CD14-positive monocyte (primary cell): ENCODE data around the gene SMIM43. TPM values are rescaled to one million over a fixed set of nuclear protein-coding genes. Genes with fewer than 3 reads are reported as not detected.

Experiments
- DNase-seq, 3 donors: peaks; one replicate each; pipeline ENCODE4 v3.0.0-alpha.2; 2011 to 2022
- H2AFZ ChIP-seq: 2 replicates; pipeline ENCODE4 v1.6.0; 2012; ENCODE audit warnings: mild to moderate bottlenecking, low read depth, low read length, inconsistent platforms; ENCODE audit not compliant: insufficient read depth, poor library complexity, severe bottlenecking
- H3K27ac ChIP-seq, 2 donors: 1 replicate in 1 of 2; 2 replicates in 1 of 2; pipeline ENCODE4 v1.5.1; 2012 to 2013; ENCODE audit warnings: low read length in 2 of 2, control low read depth in 1 of 2, inconsistent platforms in 1 of 2, low read depth in 1 of 2, mild to moderate bottlenecking in 1 of 2
- H3K27me3 ChIP-seq, 2 donors: one replicate each; pipeline versions ENCODE4 v1.6.0 to v1.6.1; 2011 to 2013; ENCODE audit warnings: low read length in 2 of 2; ENCODE audit not compliant: control insufficient read depth in 2 of 2, insufficient read depth in 2 of 2
- H3K36me3 ChIP-seq, 2 donors: replicated peaks in 1 of 2; 1 replicate in 1 of 2; 2 replicates in 1 of 2; pipeline versions ENCODE4 v1.5.1 to v1.6.1; 2012 to 2013; ENCODE audit warnings: low read length in 2 of 2, control low read depth in 1 of 2, inconsistent platforms in 1 of 2, mild to moderate bottlenecking in 1 of 2; ENCODE audit not compliant: insufficient read depth in 2 of 2, control insufficient read depth in 1 of 2
- H3K4me1 ChIP-seq, 2 donors: 1 replicate in 1 of 2; 2 replicates in 1 of 2; pipeline versions ENCODE4 v1.5.1 to v1.6.1; 2012 to 2013; ENCODE audit warnings: low read length in 2 of 2, control low read depth in 1 of 2, inconsistent platforms in 1 of 2, mild to moderate bottlenecking in 1 of 2, moderate library complexity in 1 of 2; ENCODE audit not compliant: insufficient read depth in 2 of 2, control insufficient read depth in 1 of 2
- H3K4me2 ChIP-seq: replicated peaks from 2 replicates; pipeline ENCODE3; 2012; ENCODE audit warnings: low read length, moderate library complexity, mild to moderate bottlenecking; ENCODE audit not compliant: poor library complexity, severe bottlenecking; ENCODE audit errors: extremely low read depth
- H3K4me3 ChIP-seq, 3 experiments: fragments of 200-600 bp in 1 of 3; sonication (generic) in 1 of 3; replicated peaks in 1 of 3; 1 replicate in 2 of 3; 2 replicates in 1 of 3; pipeline ENCODE4 v1.5.1; 2011 to 2013; ENCODE audit warnings: low read length in 3 of 3, mild to moderate bottlenecking in 3 of 3, control low read depth in 2 of 3, low read depth in 2 of 3, inconsistent platforms in 1 of 3, moderate library complexity in 1 of 3
- H3K79me2 ChIP-seq: 2 replicates; pipeline ENCODE4 v1.6.0; 2012; ENCODE audit warnings: mild to moderate bottlenecking, control low read depth, inconsistent platforms, low read length, moderate library complexity; ENCODE audit not compliant: insufficient read depth
- H3K9ac ChIP-seq: 2 replicates; pipeline ENCODE4 v1.6.0; 2017; ENCODE audit warnings: low read length, mild to moderate bottlenecking; ENCODE audit not compliant: insufficient read depth, poor library complexity, severe bottlenecking
- H3K9me3 ChIP-seq, 2 donors: replicated peaks in 1 of 2; 1 replicate in 1 of 2; 2 replicates in 1 of 2; pipeline versions ENCODE4 v1.5.1 to v1.6.1; 2012 to 2013; ENCODE audit warnings: low read length in 2 of 2, control low read depth in 1 of 2; ENCODE audit not compliant: control insufficient read depth in 1 of 2, insufficient read depth in 1 of 2
- H4K20me1 ChIP-seq: 2 replicates; pipeline ENCODE4 v1.6.0; 2012; ENCODE audit warnings: mild to moderate bottlenecking, low read length, control low read depth, moderate library complexity; ENCODE audit not compliant: insufficient read depth
- H3K27ac Mint-ChIP-seq, 7 donors: one replicate each; pipeline ENCODE4 v1.8.0; 2020; ENCODE audit warnings: mild to moderate bottlenecking in 7 of 7, mixed read lengths in 7 of 7, moderate library complexity in 6 of 7, inconsistent platforms in 2 of 7
- H3K27me3 Mint-ChIP-seq, 3 donors: one replicate each; pipeline ENCODE4 v1.8.0; 2021 to 2022; ENCODE audit warnings: low read depth in 3 of 3, mild to moderate bottlenecking in 3 of 3, mixed read lengths in 3 of 3, moderate library complexity in 3 of 3, inconsistent platforms in 1 of 3
- H3K36me3 Mint-ChIP-seq, 2 donors: one replicate each; pipeline ENCODE4 v1.8.0; 2020; ENCODE audit warnings: mixed read lengths in 2 of 2, inconsistent platforms in 1 of 2, mild to moderate bottlenecking in 1 of 2
- H3K4me1 Mint-ChIP-seq: one replicate; pipeline ENCODE4 v1.8.0; 2020; ENCODE audit warnings: mild to moderate bottlenecking, mixed read lengths
- H3K4me3 Mint-ChIP-seq, 2 donors: one replicate each; pipeline ENCODE4 v1.8.0; 2020; ENCODE audit warnings: mild to moderate bottlenecking in 2 of 2, mixed read lengths in 2 of 2, moderate library complexity in 1 of 2
- H3K9me3 Mint-ChIP-seq, 7 donors: one replicate each; pipeline ENCODE4 v1.8.0; 2020 to 2022; ENCODE audit warnings: mixed read lengths in 7 of 7, mild to moderate bottlenecking in 6 of 7, moderate library complexity in 6 of 7, inconsistent platforms in 2 of 7
- WGBS: methylation state at CpG from one replicate; pipeline ENCODE4 v1.1.5; 2013; ENCODE audit warnings: missing lambda C conversion rate; ENCODE audit not compliant: insufficient coverage; 5-methylcytosine and 5-hydroxymethylcytosine counted together
- intact Hi-C, 2 donors: fragments of 100-400 bp; cut with micrococcal nuclease; formaldehyde crosslinking; loops; one replicate each; pipeline versions ENCODE4 v1.15.0 to v1.15.1; 2023
- polyA plus RNA-seq, 3 donors: library from polyadenylated mRNA; depleted of rRNA in 1 of 3; unstranded in 2 of 3; stranded (reverse) in 1 of 3; fragments of 300-500 nt in 2 of 3; fragments of >200 nt in 1 of 3; fragmentation: Illumina TruSeq in 2 of 3; gene quantifications; 1 replicate in 2 of 3; 2 replicates in 1 of 3; pipeline ENCODE4 v1.2.3, GENCODE V29; 2012 to 2021
- TF ChIP-seq, protein P1 (sequence below): fragments of 200-600 bp; IDR thresholded peaks from one replicate; pipeline ENCODE4 v1.8.0; 2022; ENCODE audit warnings: antibody characterized with exemption, mild to moderate bottlenecking

SMIM43 gene
- polyA plus RNA-seq, 3 donors = not detected

DNA sequence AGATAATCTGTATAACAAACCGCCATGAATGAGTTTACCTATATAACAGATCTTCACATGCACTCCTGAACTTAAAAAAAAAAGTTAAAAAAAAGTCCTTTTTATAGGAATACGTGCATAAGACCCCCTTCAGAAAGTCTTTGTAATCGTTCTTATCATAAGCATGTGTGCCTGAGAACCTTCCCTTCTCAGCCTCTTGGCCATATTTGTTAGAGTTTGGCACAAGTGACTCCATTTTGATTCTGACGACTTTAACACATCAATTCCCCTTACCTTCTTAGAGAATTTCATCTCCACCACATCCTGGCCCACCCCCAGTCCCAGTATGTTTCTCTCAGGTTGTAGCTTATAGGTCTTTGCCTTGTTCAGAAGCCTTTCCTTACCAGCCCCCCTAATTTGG, 52.2 kb downstream of the SMIM43 start:
- Histone ChIP-seq H3K36me3 (no peaks in the 10 kb centered on the region), H3K27ac (no peak overlapping the region), H3K9ac (no peak overlapping the region), H3K79me2 (no peaks in the 10 kb centered on the region), H3K4me3 (no peak overlapping the region), H3K27me3 (peaks cover 10 to 35% of the 10 kb centered on the region in 2 donors), H3K9me3 (no peaks in the 10 kb centered on the region), H4K20me1 (no peaks in the 10 kb centered on the region), H2AFZ (no peak overlapping the region), H3K4me1 (peaks cover 0 to 4% of the 10 kb centered on the region in 2 donors), H3K4me2 (no peak overlapping the region)
- no peak for DNase-seq
- Mint-ChIP-seq H3K4me1 (peaks cover 7% of the 10 kb centered on the region), H3K9me3 (peaks cover 0 to 3% (median 0%) of the 10 kb centered on the region in 7 donors), H3K36me3 (no peaks in the 10 kb centered on the region), H3K27me3 (peaks cover 25 to 49% (median 36%) of the 10 kb centered on the region in 3 donors), H3K27ac (no peak overlapping the region), H3K4me3 (peak overlapping the region in 1 of 2 donors; percentile 12)
- intact Hi-C loops = no loop called here
- TF ChIP-seq, protein P1, sequence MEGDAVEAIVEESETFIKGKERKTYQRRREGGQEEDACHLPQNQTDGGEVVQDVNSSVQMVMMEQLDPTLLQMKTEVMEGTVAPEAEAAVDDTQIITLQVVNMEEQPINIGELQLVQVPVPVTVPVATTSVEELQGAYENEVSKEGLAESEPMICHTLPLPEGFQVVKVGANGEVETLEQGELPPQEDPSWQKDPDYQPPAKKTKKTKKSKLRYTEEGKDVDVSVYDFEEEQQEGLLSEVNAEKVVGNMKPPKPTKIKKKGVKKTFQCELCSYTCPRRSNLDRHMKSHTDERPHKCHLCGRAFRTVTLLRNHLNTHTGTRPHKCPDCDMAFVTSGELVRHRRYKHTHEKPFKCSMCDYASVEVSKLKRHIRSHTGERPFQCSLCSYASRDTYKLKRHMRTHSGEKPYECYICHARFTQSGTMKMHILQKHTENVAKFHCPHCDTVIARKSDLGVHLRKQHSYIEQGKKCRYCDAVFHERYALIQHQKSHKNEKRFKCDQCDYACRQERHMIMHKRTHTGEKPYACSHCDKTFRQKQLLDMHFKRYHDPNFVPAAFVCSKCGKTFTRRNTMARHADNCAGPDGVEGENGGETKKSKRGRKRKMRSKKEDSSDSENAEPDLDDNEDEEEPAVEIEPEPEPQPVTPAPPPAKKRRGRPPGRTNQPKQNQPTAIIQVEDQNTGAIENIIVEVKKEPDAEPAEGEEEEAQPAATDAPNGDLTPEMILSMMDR = no peak
- 100% methylated on average over 2 of the region's 4 CpGs for WGBS

DNA sequence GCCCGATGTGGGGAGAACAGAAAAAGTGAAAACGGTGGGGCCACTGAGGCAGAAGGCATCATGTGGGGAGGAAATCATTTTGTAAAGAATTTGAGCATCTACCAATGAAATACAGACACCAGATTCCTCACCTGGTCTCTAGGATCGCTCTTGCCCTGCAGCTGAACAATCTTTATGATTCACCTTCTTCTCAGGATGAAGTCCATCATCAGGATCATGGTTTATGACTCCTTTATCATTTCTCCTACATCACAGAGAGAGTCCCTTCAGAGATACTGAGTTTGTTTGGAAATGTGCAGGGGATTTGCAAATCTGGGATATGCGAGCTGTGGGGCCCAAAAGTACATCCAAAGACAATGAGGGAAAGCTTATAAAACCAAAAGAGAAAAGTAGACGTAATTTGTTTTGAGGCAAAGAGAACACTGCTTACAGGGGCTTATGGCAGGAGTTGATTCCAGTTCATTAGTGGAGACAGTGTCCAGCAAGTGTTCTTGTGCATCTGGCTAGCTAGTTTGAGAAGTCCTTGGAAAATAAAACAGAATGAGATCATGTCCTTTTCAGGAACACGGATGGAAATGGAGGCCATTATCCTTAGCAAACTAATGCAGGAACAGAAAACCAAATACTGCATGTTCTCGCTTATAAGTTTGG, 52.8 kb downstream of the SMIM43 start:
- intact Hi-C loops = no loop called here
- peak overlapping the region in 1 of 3 experiments; percentile 56 for H3K4me3 ChIP-seq
- TF ChIP-seq, protein P1 = no peak
- Mint-ChIP-seq H3K9me3 (peaks cover 0 to 3% (median 0%) of the 10 kb centered on the region in 7 donors), H3K4me3 (peak overlapping the region; percentile 59 to 80), H3K27me3 (peaks cover 25 to 54% (median 36%) of the 10 kb centered on the region in 3 donors), H3K27ac (peak overlapping the region in 2 of 7 donors; percentile 16 to 30), H3K36me3 (no peaks in the 10 kb centered on the region), H3K4me1 (peaks cover 7% of the 10 kb centered on the region)
- 71% methylated on average over 3 of the region's 7 CpGs for WGBS
- no peak overlapping the region for H3K9ac ChIP-seq
- peak overlapping the region; percentile 60 for H2AFZ ChIP-seq
- peak overlapping the region; percentile 53 for H3K4me2 ChIP-seq
- no peaks in the 10 kb centered on the region for H3K9me3 ChIP-seq
- DNase-seq = no peak
- no peaks in the 10 kb centered on the region for H3K36me3 ChIP-seq
- no peaks in the 10 kb centered on the region for H4K20me1 ChIP-seq
- H3K27ac ChIP-seq = no peak overlapping the region
- no peaks in the 10 kb centered on the region for H3K79me2 ChIP-seq
- H3K27me3 ChIP-seq = peaks cover 10 to 35% of the 10 kb centered on the region in 2 donors
- H3K4me1 ChIP-seq = peaks cover 0 to 4% of the 10 kb centered on the region in 2 donors
